Measurements from ENCODE around the gene L3MBTL4.

The L3MBTL4 gene

GRCh38 chr18:6024745-6025248 lies 389.9 kb downstream of the L3MBTL4 start:
- DNase-seq (ENCODE audit: low read depth), result no peak

GRCh38 chr18:6023551-6023950 lies 391.2 kb downstream of the L3MBTL4 start:
- no peak for DNase-seq (ENCODE audit: low read depth)

- peak; percentile 64 for DNase-seq (ENCODE audit: low read depth)
Observed at GRCh38 chr18:6022845-6023244, 391.9 kb downstream of the L3MBTL4 start.

DNA sequence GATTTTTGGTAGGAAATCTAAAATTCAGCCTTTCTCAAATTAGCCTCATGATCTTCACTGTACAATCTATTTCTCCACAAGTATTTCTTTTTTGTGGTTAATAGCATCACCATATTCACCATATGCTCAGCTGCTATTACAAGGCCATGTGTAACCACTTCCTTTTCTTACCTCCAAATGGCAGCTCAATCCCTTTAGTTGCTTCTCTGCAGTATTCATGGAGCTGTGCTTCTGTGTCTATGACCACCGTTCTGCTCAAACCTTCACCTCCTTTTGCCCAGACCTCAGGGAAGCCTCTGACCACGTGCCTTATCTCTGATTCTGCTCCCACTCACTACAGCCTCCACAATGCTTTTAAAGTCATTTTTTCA lies 392.7 kb downstream of the L3MBTL4 start:
- peak; percentile 18 for DNase-seq (ENCODE audit: low read depth)

GRCh38 chr18:6021306-6022073 lies 393.2 kb downstream of the L3MBTL4 start:
- DNase-seq (ENCODE audit: low read depth), result no peak

- no peak for DNase-seq (ENCODE audit: low read depth)
Observed at GRCh38 chr18:6018671-6019070, 396.0 kb downstream of the L3MBTL4 start.

DNA sequence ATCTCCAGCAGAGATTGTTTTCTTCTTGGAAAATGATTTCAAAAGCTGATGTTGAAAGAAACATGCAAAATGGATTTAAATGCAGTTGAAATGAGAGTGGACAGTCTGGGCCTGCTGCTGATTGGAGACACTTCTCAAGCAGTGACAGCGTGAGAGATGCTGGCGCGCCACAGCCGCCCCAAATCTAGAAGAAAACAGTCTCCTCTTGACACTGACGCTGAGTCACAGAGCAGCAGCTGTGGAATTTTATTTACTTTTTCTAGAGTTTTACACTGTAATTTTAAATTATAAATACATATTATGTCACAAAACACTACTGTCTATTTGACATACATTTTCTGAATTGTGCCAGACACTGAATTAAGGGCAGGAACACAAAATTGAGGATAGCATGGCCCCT lies 397.5 kb downstream of the L3MBTL4 start:
- no peak for DNase-seq (ENCODE audit: low read depth)

- no peak for DNase-seq (ENCODE audit: low read depth)
Observed at GRCh38 chr18:6015364-6015763, 399.3 kb downstream of the L3MBTL4 start.

DNA sequence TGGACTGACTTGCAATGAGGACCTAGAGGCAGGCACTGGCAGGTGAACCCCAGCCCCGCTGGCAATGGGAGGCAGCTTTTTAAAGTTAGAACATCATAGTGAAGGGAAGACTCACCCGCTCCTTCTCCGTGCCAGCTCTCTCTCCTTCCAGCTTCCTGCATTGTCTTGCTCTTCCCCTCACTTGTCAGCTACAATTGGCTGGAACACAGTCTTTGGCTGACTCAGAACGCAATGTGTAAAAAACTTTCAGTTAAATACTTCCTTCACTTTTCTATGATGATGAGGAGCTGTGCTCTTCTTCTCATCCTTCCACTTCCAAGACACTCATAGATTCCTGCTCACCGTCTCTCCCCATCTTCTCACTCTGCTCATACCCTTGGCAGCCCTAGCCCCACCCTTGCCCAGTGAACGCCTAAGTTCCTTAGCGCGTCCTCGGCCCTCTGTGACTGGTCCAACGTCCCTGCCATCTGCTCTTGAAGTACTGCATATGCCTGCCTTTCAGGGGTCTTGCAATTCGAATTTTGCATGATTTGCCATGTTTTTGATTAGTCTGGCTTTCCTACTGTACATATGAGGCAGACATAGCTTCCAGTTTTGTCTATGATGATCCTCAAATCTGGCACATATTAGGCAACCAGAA lies 401.4 kb downstream of the L3MBTL4 start:
- no peak for DNase-seq (ENCODE audit: low read depth)

- no peak for DNase-seq (ENCODE audit: low read depth)
Observed at GRCh38 chr18:6010921-6011320, 403.8 kb downstream of the L3MBTL4 start.

DNA sequence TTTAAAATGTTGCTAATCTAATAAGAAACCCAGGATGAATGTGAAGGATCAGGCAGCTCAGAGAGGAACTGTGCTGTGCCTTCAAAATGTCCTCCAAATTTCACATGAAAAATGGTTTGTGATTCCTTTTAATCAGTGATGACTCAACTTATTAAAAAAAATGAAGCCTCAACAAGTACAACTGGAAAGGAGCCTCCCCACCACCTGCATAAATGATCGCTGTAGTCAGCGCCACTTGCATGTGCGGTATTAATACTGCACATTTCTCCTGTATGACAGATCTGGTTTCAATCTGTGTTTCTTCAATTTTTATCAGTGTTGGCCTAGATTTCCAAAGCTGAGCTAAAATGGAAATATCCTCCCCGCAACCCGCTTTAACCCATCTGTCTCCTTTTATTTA lies 404.4 kb downstream of the L3MBTL4 start:
- DNase-seq (ENCODE audit: low read depth), result peak; percentile 78

- DNase-seq (ENCODE audit: low read depth), result peak; percentile 55
Observed at GRCh38 chr18:6009756-6010155, 405.0 kb downstream of the L3MBTL4 start.

- DNase-seq (ENCODE audit: low read depth), result no peak
Observed at GRCh38 chr18:6004683-6005082, 410.0 kb downstream of the L3MBTL4 start.

DNA sequence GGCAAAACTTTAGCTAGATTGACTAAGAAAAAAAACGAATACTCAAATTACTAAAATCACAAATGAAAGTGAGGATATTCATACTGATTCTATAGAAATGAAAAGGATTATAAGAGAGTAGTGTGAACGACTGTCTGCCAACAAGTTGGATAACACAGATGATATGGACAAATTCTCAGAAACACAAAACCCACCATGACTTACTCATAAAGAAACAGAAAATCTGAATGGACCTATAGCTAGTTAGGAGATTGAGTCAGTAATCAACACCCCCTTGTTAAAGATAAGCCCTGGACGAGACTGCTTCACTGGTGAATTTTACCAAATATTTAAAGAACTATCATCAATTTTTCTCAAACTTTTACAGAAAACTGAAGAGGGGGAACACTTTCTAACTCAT lies 410.6 kb downstream of the L3MBTL4 start:
- DNase-seq (ENCODE audit: low read depth), result no peak

GRCh38 chr18:6001867-6002266 lies 412.8 kb downstream of the L3MBTL4 start:
- DNase-seq (ENCODE audit: low read depth), result no peak

- no peak for DNase-seq (ENCODE audit: low read depth)
Observed at GRCh38 chr18:5998907-5999306, 415.8 kb downstream of the L3MBTL4 start.

- DNase-seq (ENCODE audit: low read depth), result no peak
Observed at GRCh38 chr18:5998166-5998881, 416.4 kb downstream of the L3MBTL4 start.

DNA sequence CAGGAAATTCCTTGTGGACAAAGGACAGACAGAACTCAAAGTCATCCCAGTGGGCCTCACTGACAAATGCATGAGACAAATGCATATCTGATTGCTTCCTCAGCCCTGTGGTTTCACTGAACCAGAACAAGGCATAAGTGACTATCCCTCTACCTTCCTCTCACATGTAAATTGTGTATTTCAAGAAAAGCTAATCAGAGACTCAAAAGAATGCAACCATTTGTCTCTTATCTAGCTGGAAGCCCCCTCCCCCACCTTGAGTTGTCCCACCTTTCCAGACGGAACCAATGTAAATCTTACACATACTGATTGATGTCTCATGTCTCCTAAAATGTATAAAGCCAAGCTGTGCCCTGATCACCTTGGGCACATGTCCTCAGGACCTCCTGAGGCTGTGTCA lies 417.4 kb downstream of the L3MBTL4 start:
- DNase-seq (ENCODE audit: low read depth), result no peak

DNA sequence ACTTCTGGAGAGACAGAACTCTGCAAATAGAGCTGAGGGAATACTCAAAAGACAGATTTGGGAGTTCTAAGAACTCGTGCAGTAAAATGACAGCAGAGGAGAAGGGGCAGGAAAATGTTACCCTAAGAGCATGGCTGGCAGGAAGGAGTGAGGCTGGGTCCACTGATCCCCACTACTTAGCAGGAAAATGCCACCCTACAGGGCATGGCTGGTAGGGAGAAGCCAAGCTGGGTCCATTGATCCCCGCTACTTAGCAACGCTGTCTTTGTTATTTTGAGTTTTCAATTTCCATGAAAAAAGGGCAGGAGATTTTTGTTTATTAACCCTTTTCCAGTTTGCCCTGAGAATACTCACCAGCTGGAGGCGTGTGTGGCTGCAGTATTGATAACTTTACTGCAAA lies 419.1 kb downstream of the L3MBTL4 start:
- DNase-seq (ENCODE audit: low read depth), result no peak

DNA sequence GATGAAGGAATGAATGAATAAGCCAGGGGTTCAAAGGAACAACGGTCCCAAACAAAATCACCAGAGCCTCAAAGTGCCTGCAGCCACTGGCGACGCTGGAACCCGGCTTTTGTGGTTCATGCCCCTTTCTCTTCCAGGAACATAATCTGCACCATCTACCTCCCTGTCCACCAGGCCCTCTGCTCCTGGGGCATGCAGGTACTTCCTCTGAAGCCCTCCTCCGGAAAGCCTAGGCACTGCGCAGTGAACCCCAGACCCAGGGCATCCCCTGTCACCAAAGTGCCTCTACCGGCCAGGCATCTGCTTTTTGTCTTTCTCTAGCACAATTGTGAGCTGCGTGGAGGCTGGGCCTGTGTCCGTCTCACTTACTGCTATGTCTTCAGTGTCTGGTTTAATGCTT lies 420.8 kb downstream of the L3MBTL4 start:
- no peak for DNase-seq (ENCODE audit: low read depth)

GRCh38 chr18:5992381-5992780 lies 422.3 kb downstream of the L3MBTL4 start:
- DNase-seq (ENCODE audit: low read depth), result no peak

- no peak for DNase-seq (ENCODE audit: low read depth)
Observed at GRCh38 chr18:5987249-5987648, 427.5 kb downstream of the L3MBTL4 start.
